Measurements from ENCODE around the gene EVC. TPM values are rescaled to one million over a fixed set of nuclear protein-coding genes. Genes with fewer than 3 reads are reported as not detected.

The EVC gene
- total and polyA plus RNA-seq, 3 experiments from 2014 or later, result 0.02 to 2.3 (median 1.6) TPM

GRCh38 chr4:5751666-5752375 lies 40.8 kb downstream of the EVC start:
- no peaks in the 10 kb centered on the region for H3K9me3 ChIP-seq (ENCODE audit: low read length)
- H3K27me3 Mint-ChIP-seq, result peaks cover 0 to 3% of the 10 kb centered on the region in 2 donors
- no peaks in the 10 kb centered on the region for H3K36me3 Mint-ChIP-seq
- DNase-seq, result no peak
- H3K4me1 ChIP-seq (ENCODE audit: insufficient read depth, low read length), result no peaks in the 10 kb centered on the region
- no peak overlapping the region for H3K27ac Mint-ChIP-seq
- ChIA-PET CTCF (no interaction called here), POLR2A (no interaction called here)
- peaks cover 0 to 2% (median 0%) of the 10 kb centered on the region in 5 donors for H3K9me3 Mint-ChIP-seq
- H3K4me3 Mint-ChIP-seq, result no peak overlapping the region
- no peak overlapping the region for H3K27ac ChIP-seq (ENCODE audit: low read depth, low read length)
- H3K27me3 ChIP-seq (ENCODE audit: insufficient read depth, low read length, poor library complexity, severe bottlenecking), result no peaks in the 10 kb centered on the region
- no peaks in the 10 kb centered on the region for H3K4me1 Mint-ChIP-seq
- H3K4me3 ChIP-seq (ENCODE audit: low read length), result no peak overlapping the region
- H3K36me3 ChIP-seq (ENCODE audit: insufficient read depth, low read length), result no peaks in the 10 kb centered on the region

GRCh38 chr4:5752376-5753184 lies 41.6 kb downstream of the EVC start:
- Mint-ChIP-seq H3K4me3 (no peak overlapping the region), H3K27me3 (peaks cover 0 to 3% of the 10 kb centered on the region in 2 donors), H3K9me3 (peaks cover 0 to 5% (median 0%) of the 10 kb centered on the region in 5 donors), H3K27ac (peak overlapping the region in 1 of 8 donors; percentile 36), H3K4me1 (no peaks in the 10 kb centered on the region), H3K36me3 (no peaks in the 10 kb centered on the region)
- POLR2A ChIA-PET, result no interaction called here
- Histone ChIP-seq H3K4me1 (ENCODE audit: insufficient read depth, low read length) (no peaks in the 10 kb centered on the region), H3K36me3 (ENCODE audit: insufficient read depth, low read length) (no peaks in the 10 kb centered on the region), H3K4me3 (ENCODE audit: low read length) (no peak overlapping the region), H3K27me3 (ENCODE audit: insufficient read depth, low read length, poor library complexity, severe bottlenecking) (no peaks in the 10 kb centered on the region), H3K27ac (ENCODE audit: low read depth, low read length) (no peak overlapping the region), H3K9me3 (ENCODE audit: low read length) (no peaks in the 10 kb centered on the region)
- DNase-seq, result no peak
- CTCF ChIA-PET, result no interaction called here

GRCh38 chr4:5753366-5753765 lies 42.4 kb downstream of the EVC start:
- Histone ChIP-seq H3K9me3 (ENCODE audit: low read length) (no peaks in the 10 kb centered on the region), H3K4me3 (ENCODE audit: low read length) (no peak overlapping the region), H3K4me1 (ENCODE audit: insufficient read depth, low read length) (no peaks in the 10 kb centered on the region), H3K36me3 (ENCODE audit: insufficient read depth, low read length) (no peaks in the 10 kb centered on the region), H3K27ac (ENCODE audit: low read depth, low read length) (no peak overlapping the region), H3K27me3 (ENCODE audit: insufficient read depth, low read length, poor library complexity, severe bottlenecking) (no peaks in the 10 kb centered on the region)
- no peaks in the 10 kb centered on the region for H3K36me3 Mint-ChIP-seq
- H3K27ac Mint-ChIP-seq, result no peak overlapping the region
- no peak overlapping the region for H3K4me3 Mint-ChIP-seq
- POLR2A ChIA-PET, result no interaction called here
- peaks cover 0 to 5% (median 0%) of the 10 kb centered on the region in 5 donors for H3K9me3 Mint-ChIP-seq
- CTCF ChIA-PET, result no interaction called here
- H3K27me3 Mint-ChIP-seq, result peaks cover 0 to 3% of the 10 kb centered on the region in 2 donors
- no peaks in the 10 kb centered on the region for H3K4me1 Mint-ChIP-seq
- no peak for DNase-seq

- Mint-ChIP-seq H3K4me1 (no peaks in the 10 kb centered on the region), H3K27ac (no peak overlapping the region), H3K4me3 (no peak overlapping the region), H3K36me3 (no peaks in the 10 kb centered on the region), H3K9me3 (peaks cover 0 to 5% (median 0%) of the 10 kb centered on the region in 5 donors), H3K27me3 (peaks cover 0 to 3% of the 10 kb centered on the region in 2 donors)
- Histone ChIP-seq H3K27ac (ENCODE audit: low read depth, low read length) (no peak overlapping the region), H3K9me3 (ENCODE audit: low read length) (no peaks in the 10 kb centered on the region), H3K4me3 (ENCODE audit: low read length) (no peak overlapping the region), H3K36me3 (ENCODE audit: insufficient read depth, low read length) (no peaks in the 10 kb centered on the region), H3K4me1 (ENCODE audit: insufficient read depth, low read length) (no peaks in the 10 kb centered on the region), H3K27me3 (ENCODE audit: insufficient read depth, low read length, poor library complexity, severe bottlenecking) (no peaks in the 10 kb centered on the region)
- POLR2A ChIA-PET, result no interaction called here
- no peak for DNase-seq
- CTCF ChIA-PET, result interaction anchor here (0.5 kb wide), 1 partner anchor 115 kb away, joined by 3 read pairs; no protein-coding TSS in a partner anchor
These were observed 42.9 kb downstream of the EVC start for GRCh38 chr4:5753766-5754528.

GRCh38 chr4:5754529-5754881 lies 43.5 kb downstream of the EVC start:
- CTCF ChIA-PET, result no interaction called here
- Histone ChIP-seq H3K4me1 (ENCODE audit: insufficient read depth, low read length) (no peaks in the 10 kb centered on the region), H3K36me3 (ENCODE audit: insufficient read depth, low read length) (no peaks in the 10 kb centered on the region), H3K27me3 (ENCODE audit: insufficient read depth, low read length, poor library complexity, severe bottlenecking) (no peaks in the 10 kb centered on the region), H3K27ac (ENCODE audit: low read depth, low read length) (no peak overlapping the region), H3K4me3 (ENCODE audit: low read length) (no peak overlapping the region), H3K9me3 (ENCODE audit: low read length) (no peaks in the 10 kb centered on the region)
- DNase-seq, result no peak
- Mint-ChIP-seq H3K36me3 (no peaks in the 10 kb centered on the region), H3K4me3 (no peak overlapping the region), H3K27ac (no peak overlapping the region), H3K27me3 (peaks cover 0 to 3% of the 10 kb centered on the region in 2 donors), H3K9me3 (peaks cover 0 to 5% (median 0%) of the 10 kb centered on the region in 5 donors), H3K4me1 (no peaks in the 10 kb centered on the region)
- POLR2A ChIA-PET, result no interaction called here

GRCh38 chr4:5755161-5755560 lies 44.2 kb downstream of the EVC start:
- Histone ChIP-seq H3K27ac (ENCODE audit: low read depth, low read length) (no peak overlapping the region), H3K9me3 (ENCODE audit: low read length) (no peaks in the 10 kb centered on the region), H3K36me3 (ENCODE audit: insufficient read depth, low read length) (no peaks in the 10 kb centered on the region), H3K4me3 (ENCODE audit: low read length) (no peak overlapping the region), H3K4me1 (ENCODE audit: insufficient read depth, low read length) (no peaks in the 10 kb centered on the region), H3K27me3 (ENCODE audit: insufficient read depth, low read length, poor library complexity, severe bottlenecking) (no peaks in the 10 kb centered on the region)
- ChIA-PET POLR2A (no interaction called here), CTCF (no interaction called here)
- H3K27me3 Mint-ChIP-seq, result peaks cover 0 to 3% of the 10 kb centered on the region in 2 donors
- no peaks in the 10 kb centered on the region for H3K4me1 Mint-ChIP-seq
- H3K4me3 Mint-ChIP-seq, result no peak overlapping the region
- no peak for DNase-seq
- H3K27ac Mint-ChIP-seq, result peak overlapping the region in 1 of 8 donors; percentile 38
- H3K36me3 Mint-ChIP-seq, result no peaks in the 10 kb centered on the region
- peaks cover 0 to 6% (median 1%) of the 10 kb centered on the region in 5 donors for H3K9me3 Mint-ChIP-seq

- Histone ChIP-seq H3K9me3 (ENCODE audit: low read length) (no peaks in the 10 kb centered on the region), H3K36me3 (ENCODE audit: insufficient read depth, low read length) (no peaks in the 10 kb centered on the region), H3K4me3 (ENCODE audit: low read length) (no peak overlapping the region), H3K4me1 (ENCODE audit: insufficient read depth, low read length) (no peaks in the 10 kb centered on the region), H3K27ac (ENCODE audit: low read depth, low read length) (no peak overlapping the region), H3K27me3 (ENCODE audit: insufficient read depth, low read length, poor library complexity, severe bottlenecking) (no peaks in the 10 kb centered on the region)
- Mint-ChIP-seq H3K36me3 (no peaks in the 10 kb centered on the region), H3K4me3 (no peak overlapping the region), H3K27ac (no peak overlapping the region), H3K4me1 (no peaks in the 10 kb centered on the region), H3K9me3 (peaks cover 0 to 6% (median 1%) of the 10 kb centered on the region in 5 donors), H3K27me3 (peaks cover 0 to 3% of the 10 kb centered on the region in 2 donors)
- DNase-seq, result no peak
- CTCF ChIA-PET, result no interaction called here
- POLR2A ChIA-PET, result no interaction called here
These were observed 44.7 kb downstream of the EVC start for GRCh38 chr4:5755679-5756078.

GRCh38 chr4:5756271-5756670 lies 45.3 kb downstream of the EVC start:
- H3K4me3 ChIP-seq (ENCODE audit: low read length), result no peak overlapping the region
- Mint-ChIP-seq H3K9me3 (peaks cover 0 to 6% (median 1%) of the 10 kb centered on the region in 5 donors), H3K4me1 (no peaks in the 10 kb centered on the region), H3K27me3 (peaks cover 0 to 3% of the 10 kb centered on the region in 2 donors), H3K27ac (no peak overlapping the region), H3K4me3 (no peak overlapping the region), H3K36me3 (no peaks in the 10 kb centered on the region)
- H3K9me3 ChIP-seq (ENCODE audit: low read length), result no peaks in the 10 kb centered on the region
- ChIA-PET POLR2A (no interaction called here), CTCF (no interaction called here)
- no peak for DNase-seq
- no peak overlapping the region for H3K27ac ChIP-seq (ENCODE audit: low read depth, low read length)
- no peaks in the 10 kb centered on the region for H3K36me3 ChIP-seq (ENCODE audit: insufficient read depth, low read length)
- no peaks in the 10 kb centered on the region for H3K4me1 ChIP-seq (ENCODE audit: insufficient read depth, low read length)
- no peaks in the 10 kb centered on the region for H3K27me3 ChIP-seq (ENCODE audit: insufficient read depth, low read length, poor library complexity, severe bottlenecking)

All from CD8-positive, alpha-beta memory T cell (primary cell).